ENCODE data around the gene PGLYRP1.

The PGLYRP1 gene

GRCh38 chr19:46022431-46023310 lies at the start of gene PGLYRP1:
Gene PGLYRP1 (minus strand): TSS chr19:46023053. CDS start chr19:46023021, 32 bp downstream.
- no peak for DNase-seq

DNA sequence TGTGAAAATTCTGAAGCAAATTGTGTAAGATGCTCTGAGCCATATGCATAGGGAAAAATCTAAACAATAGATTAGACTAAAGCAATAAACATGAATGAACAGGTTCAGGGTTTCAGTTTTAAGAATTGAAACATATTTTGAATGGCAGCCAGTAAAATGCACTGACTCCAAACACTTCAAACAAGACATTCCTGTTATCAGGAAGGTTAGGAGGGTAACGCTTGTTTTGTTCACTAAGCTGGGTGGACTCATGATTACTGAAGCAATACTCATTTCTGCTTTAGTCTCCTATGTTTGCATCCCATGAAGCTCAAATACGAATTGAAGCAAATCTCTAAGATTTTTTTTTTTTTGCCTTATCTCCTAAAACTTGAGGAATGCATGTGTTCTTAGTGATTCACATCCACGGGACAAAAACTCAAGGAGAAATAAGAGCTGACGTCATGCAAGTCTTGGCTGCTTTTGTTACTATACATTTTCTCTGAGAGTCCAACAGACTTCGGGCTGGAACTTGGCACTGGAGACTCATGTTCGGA lies 47.0 kb upstream of the PGLYRP1 start:
- no peak for DNase-seq

- DNase-seq = no peak
These were observed 45.7 kb upstream of the PGLYRP1 start for GRCh38 chr19:46068345-46069258.

DNA sequence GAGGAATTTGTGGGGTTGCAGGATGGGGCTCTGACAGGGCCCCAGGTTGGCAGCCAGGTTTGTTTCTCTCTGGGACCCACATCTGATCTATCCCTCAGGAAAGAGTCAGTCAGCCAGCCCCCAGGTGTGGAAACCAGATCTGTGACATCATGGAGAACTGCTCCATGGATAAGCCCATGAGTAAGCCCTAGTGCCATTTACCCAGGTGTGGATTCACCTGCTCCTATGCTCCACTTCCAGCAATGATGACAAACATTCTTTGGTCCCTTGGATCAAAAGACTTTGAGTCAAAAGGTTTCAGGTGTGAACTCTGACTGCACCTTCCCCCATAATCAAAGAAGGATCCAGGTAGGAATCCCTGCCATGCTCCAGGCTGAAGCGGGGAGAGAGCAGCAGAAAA lies 44.8 kb upstream of the PGLYRP1 start:
- no peak for DNase-seq

DNA sequence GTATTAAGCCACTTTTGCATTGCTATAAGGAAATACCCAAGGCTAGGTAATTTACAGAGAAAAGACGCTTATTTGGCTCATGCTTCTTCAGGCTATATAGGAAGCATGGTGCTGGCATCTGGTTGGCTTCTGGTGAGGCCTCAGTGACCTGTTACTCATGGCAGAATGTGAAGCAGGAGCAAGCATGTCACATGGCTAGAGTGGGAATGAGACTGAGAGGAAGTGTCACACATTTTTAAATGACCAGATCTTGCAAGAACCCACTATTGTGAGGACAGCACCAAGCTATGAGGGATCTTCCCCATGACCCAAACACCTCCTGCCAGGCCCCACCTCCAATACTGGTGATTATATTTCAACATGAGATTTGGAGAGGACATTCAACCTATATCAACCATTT lies 43.6 kb upstream of the PGLYRP1 start:
- no peak for DNase-seq

GRCh38 chr19:46065486-46066071 lies 42.7 kb upstream of the PGLYRP1 start:
- no peak for DNase-seq

DNA sequence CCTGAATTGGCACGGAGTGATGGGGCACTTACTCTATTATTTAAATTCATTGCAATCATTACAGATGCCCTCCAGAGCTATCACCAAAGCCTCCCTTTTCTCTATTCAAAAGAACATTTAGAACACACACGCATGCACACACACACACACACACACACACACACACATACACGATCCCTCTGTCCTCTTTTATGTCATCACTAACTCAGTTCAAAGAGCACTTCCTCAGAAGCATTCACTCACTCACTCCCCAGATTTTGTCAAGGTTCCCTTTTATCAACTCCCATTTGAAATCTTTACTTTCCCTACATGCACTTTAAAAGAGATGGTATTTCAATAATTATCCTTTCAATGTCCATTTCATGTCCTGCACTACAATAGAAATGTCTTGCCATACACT lies 40.3 kb upstream of the PGLYRP1 start:
- no peak for DNase-seq

- no peak for DNase-seq
These were observed 37.2 kb upstream of the PGLYRP1 start for GRCh38 chr19:46060012-46060411.

DNA sequence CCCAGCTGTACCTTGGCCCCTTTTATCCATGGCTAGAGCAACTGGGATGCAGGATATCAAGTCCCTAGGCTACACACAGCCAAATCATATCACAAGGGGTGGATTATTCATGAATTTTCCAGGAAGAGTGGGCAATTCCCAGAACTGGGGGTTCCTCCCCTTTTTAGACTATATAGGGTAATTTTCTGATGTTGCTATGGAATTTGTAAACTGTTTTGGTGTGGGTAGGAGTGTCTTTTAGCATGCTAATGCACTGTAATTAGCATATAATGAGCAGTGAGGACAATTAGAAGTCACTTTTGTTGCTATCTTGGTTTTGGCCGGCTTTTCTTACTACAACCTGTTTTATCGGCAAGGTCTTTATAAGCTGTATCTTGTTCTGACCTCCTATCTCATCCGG lies 35.9 kb upstream of the PGLYRP1 start:
- DNase-seq = no peak

DNA sequence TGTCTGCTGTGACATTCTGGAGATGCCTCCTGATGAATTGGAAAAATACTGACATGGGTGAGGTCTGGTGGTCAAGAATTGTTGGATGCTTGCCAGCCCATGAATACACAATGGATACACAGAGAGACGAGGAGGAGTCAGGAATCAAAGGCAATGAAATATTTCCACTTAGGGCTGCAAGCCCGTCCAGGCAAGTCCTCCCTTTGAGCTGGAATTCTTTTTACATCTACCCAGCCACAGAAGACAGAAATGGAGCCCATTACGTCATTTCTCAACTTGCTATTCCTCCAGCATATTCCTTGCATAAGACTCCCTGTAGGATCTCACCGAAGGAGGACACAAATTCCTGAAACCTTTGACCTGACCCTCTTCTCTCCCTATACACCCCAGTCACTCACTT lies 33.7 kb upstream of the PGLYRP1 start:
- peak; percentile 25 to 26 for DNase-seq

GRCh38 chr19:46052896-46053295 lies 30.0 kb upstream of the PGLYRP1 start:
- DNase-seq = no peak

DNA sequence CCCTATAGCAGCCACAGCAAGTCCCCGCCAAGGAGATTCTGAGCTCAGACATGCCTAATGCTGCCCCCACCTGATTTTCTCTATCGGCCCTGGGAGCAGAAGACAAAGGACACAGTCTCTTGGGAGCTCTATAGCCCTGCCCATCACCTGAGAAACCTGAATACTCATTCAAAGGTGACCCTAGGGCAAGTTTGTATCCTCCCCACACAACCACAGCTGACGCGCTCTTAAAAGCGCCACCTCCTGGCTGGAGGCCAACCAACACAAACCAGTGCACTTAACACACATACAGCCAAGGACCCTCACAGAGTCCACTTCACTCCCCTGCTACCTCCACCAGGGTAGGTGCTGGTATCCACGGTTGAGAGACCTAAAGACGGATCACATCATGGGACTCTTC lies 26.7 kb upstream of the PGLYRP1 start:
- DNase-seq = peak; percentile 5 to 18

- DNase-seq = no peak
These were observed 20.7 kb upstream of the PGLYRP1 start for GRCh38 chr19:46043519-46043918.

- DNase-seq = no peak
These were observed 19.5 kb upstream of the PGLYRP1 start for GRCh38 chr19:46042252-46042883.

- DNase-seq = no peak
These were observed 18.2 kb upstream of the PGLYRP1 start, which contains the start of gene IGFL4 for GRCh38 chr19:46040952-46041500. Gene IGFL4 (minus strand): TSS chr19:46041002. CDS start chr19:46040962, 40 bp downstream.

- no peak for DNase-seq
These were observed 17.3 kb upstream of the PGLYRP1 start for GRCh38 chr19:46040125-46040524.

GRCh38 chr19:46036744-46037128 lies 13.9 kb upstream of the PGLYRP1 start:
- DNase-seq = no peak

DNA sequence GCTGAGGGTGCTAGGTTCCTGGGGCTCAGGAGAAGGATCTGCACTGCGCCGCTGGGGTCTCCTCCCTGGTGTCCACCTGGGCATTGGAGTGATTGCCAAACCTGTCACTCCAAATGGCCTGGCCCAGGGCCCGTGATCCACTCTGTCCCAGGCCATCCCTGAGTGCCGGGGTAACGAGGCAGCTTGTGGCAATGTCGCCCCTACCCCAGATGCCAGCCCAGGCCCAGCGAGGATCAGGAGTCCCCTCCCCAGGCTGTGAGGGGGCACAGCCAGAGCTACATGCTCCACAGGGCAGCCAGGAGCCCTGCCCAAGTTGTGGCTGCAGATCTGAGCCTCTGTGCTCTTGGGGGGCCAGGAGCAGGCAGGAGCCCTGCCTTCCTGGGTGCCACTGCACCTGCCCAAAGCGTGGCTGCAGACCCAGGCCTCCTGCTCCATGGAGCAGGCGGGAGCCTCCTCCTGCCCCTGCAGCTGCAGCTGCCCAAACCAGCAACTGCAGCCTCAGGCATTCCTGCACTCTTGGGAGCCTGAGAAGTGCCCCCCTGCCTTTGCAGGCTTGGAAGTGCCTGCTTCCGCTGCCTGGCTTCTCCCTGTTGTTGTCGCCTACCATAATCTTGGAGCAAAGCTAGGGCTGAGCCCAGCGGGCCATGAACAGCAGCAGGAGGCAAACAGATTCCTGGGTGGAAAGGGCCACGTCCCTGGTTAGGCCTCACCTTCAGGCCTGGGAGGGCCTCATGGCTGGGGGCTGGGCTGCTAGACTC lies 13.3 kb upstream of the PGLYRP1 start:
- no peak for DNase-seq

DNA sequence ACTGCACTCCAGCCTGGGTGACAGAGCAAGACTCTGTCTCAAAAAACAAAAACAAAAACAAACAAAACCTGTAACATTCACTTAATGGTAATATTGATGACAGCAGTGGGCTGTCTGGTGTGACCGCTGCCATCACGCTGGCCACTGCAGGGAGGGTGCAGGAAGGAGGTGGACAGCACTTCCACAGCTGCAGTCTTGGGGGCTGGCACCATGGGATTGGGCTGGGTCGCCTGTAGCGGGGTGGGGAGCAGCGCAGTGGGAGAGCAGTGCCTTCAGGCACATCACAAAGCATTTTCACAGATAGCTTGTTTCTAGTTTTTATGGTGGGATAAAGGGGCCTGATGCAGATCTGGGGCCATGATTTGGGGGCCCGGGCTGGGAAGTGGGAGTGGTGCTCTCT lies 12.7 kb upstream of the PGLYRP1 start:
- DNase-seq = no peak

GRCh38 chr19:46033401-46033800 lies 10.5 kb upstream of the PGLYRP1 start:
- DNase-seq = no peak

DNA sequence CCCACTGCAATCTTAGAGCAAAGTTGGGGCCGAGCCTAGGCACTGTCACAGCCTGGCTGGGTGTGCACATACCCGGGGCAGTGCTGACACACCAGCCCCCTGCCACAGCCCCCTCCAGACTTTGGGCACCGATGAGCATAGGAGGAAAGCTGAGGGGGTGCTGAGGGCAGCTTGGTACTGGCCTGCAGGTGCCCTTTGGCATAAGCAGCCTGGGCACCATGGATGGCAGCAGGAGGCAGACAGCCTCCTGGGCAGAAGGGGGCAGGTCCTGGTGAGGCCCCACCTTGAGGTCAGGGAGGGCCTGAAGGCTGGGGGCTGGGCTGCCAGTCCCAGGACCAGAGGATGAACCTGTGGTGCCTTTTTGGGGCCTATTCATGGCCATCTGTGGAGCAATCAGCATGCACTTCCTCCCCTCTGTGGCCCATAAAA lies 9.8 kb upstream of the PGLYRP1 start:
- no peak for DNase-seq
